Neural cell (in vitro differentiated cells): Measurements from ENCODE around the gene SRI. TPM values are rescaled to one million over a fixed set of nuclear protein-coding genes. Genes with fewer than 3 reads are reported as not detected.

Experiments
- H2AFZ ChIP-seq: fragments of 200-600, 300-800 bp; sonication (generic), shearing (Covaris generic); 2 replicates; pipeline ENCODE4 v1.6.0; 2014; ENCODE audit warnings: low read depth, mild to moderate bottlenecking, antibody characterized with exemption, low read length, moderate library complexity
- H3F3A ChIP-seq: fragments of 200-600 bp; shearing (Covaris generic); 2 replicates; pipeline ENCODE4 v1.6.1; 2016; ENCODE audit warnings: mild to moderate bottlenecking, moderate library complexity, mixed read lengths, antibody characterized with exemption, low read length; ENCODE audit not compliant: insufficient read depth, poor library complexity, severe bottlenecking
- H3K27ac ChIP-seq: fragments of 200-600, 300-800 bp; sonication (generic), shearing (Covaris generic); 2 replicates; pipeline ENCODE4 v1.5.1; 2014; ENCODE audit warnings: mild to moderate bottlenecking, low read length, moderate library complexity
- H3K27me3 ChIP-seq: fragments of 300-800, 200-600 bp; sonication (generic), shearing (Covaris generic); 2 replicates; pipeline ENCODE4 v1.6.0; 2014; ENCODE audit warnings: mild to moderate bottlenecking, low read depth, low read length, moderate library complexity; ENCODE audit not compliant: insufficient read depth
- H3K36me3 ChIP-seq: fragments of 300-800, 200-600 bp; sonication (generic), shearing (Covaris generic); 2 replicates; pipeline ENCODE4 v1.5.1; 2014; ENCODE audit warnings: mild to moderate bottlenecking, antibody characterized with exemption, low read length, moderate library complexity; ENCODE audit not compliant: insufficient read depth
- H3K4me2 ChIP-seq: fragments of 300-800, 200-600 bp; sonication (generic), shearing (Covaris generic); 2 replicates; pipeline ENCODE4 v1.6.0; 2014; ENCODE audit warnings: mild to moderate bottlenecking, low read length
- H3K4me3 ChIP-seq: fragments of 300-800, 200-600 bp; sonication (generic), shearing (Covaris generic); 2 replicates; pipeline ENCODE4 v1.5.1; 2014; ENCODE audit warnings: mild to moderate bottlenecking, low read length, moderate library complexity
- H3K79me2 ChIP-seq: fragments of 200-600 bp; shearing (Covaris generic); replicated peaks from 2 replicates; pipeline ENCODE4 v1.6.0; 2014; ENCODE audit warnings: mild to moderate bottlenecking, low read length, moderate library complexity; ENCODE audit not compliant: insufficient read depth
- H3K9ac ChIP-seq: fragments of 300-800, 200-600 bp; sonication (generic), shearing (Covaris generic); 2 replicates; pipeline ENCODE4 v1.6.1; 2016; ENCODE audit warnings: mild to moderate bottlenecking, low read length, mixed read lengths
- H3K9me2 ChIP-seq: fragments of 200-600 bp; shearing (Covaris generic); 2 replicates; pipeline ENCODE4 v1.6.1; 2016; ENCODE audit warnings: mild to moderate bottlenecking, low read length, mixed read lengths; ENCODE audit not compliant: insufficient read depth
- H3K9me3 ChIP-seq: fragments of 200-600, 300-800 bp; sonication (generic), shearing (Covaris generic); 2 replicates; pipeline ENCODE4 v1.6.1; 2016; ENCODE audit warnings: mild to moderate bottlenecking, mixed run types, low read length, moderate library complexity, mixed read lengths
- H4K20me1 ChIP-seq: fragments of 200-600 bp; shearing (Covaris generic); 2 replicates; pipeline ENCODE4 v1.6.1; 2016; ENCODE audit warnings: mild to moderate bottlenecking, mixed run types; ENCODE audit not compliant: insufficient read depth
- EP300 ChIP-seq: fragments of 450-650 bp; conservative IDR thresholded peaks from 2 replicates; pipeline ENCODE4 v1.6.1; 2014; ENCODE audit warnings: antibody characterized with exemption, mild to moderate bottlenecking, moderate library complexity; ENCODE audit not compliant: poor library complexity, severe bottlenecking
- EZH2 ChIP-seq: fragments of 200-600, 300-800 bp; shearing (Covaris generic), sonication (generic); IDR thresholded peaks from 2 replicates; pipeline ENCODE4 v1.6.1; 2014; ENCODE audit warnings: antibody characterized with exemption, low read length, borderline replicate concordance, mild to moderate bottlenecking; ENCODE audit not compliant: insufficient read depth, poor library complexity, severe bottlenecking
- MXI1 ChIP-seq: fragments of 450-650 bp; conservative IDR thresholded peaks from 2 replicates; pipeline ENCODE4 v1.6.1; 2014; ENCODE audit warnings: antibody characterized with exemption, mild to moderate bottlenecking; ENCODE audit not compliant: poor library complexity, severe bottlenecking
- POLR2AphosphoS5 ChIP-seq: IDR thresholded peaks from 2 replicates; pipeline ENCODE4 v1.6.1; 2012
- RAD21 ChIP-seq: fragments of 450-650 bp; conservative IDR thresholded peaks from 2 replicates; pipeline ENCODE4 v1.6.1; 2014; ENCODE audit warnings: antibody characterized with exemption, mild to moderate bottlenecking, moderate library complexity
- SMC3 ChIP-seq: fragments of 450-650 bp; conservative IDR thresholded peaks from 2 replicates; pipeline ENCODE4 v1.6.1; 2014; ENCODE audit warnings: antibody characterized with exemption, mild to moderate bottlenecking, moderate library complexity; ENCODE audit not compliant: poor library complexity
- TAF1 ChIP-seq: IDR thresholded peaks from 2 replicates; pipeline ENCODE4 v1.6.1; 2012; ENCODE audit warnings: low read depth
- polyA plus RNA-seq: library from polyadenylated mRNA; depleted of rRNA; stranded (reverse); fragments of >200 nt; gene quantifications from 2 replicates; pipeline ENCODE4 v1.2.3, GENCODE V29; 2014
- TF ChIP-seq, protein P1 (sequence below): fragments of 450-650 bp; IDR thresholded peaks from 2 replicates; pipeline ENCODE4 v1.5.1; 2014; ENCODE audit warnings: antibody characterized with exemption, mild to moderate bottlenecking, moderate library complexity; ENCODE audit not compliant: poor library complexity, severe bottlenecking
- TF ChIP-seq, protein P2 (sequence below): IDR thresholded peaks from 2 replicates; pipeline ENCODE4 v1.6.1; 2012; ENCODE audit warnings: borderline replicate concordance

The SRI gene
- polyA plus RNA-seq, 1 donor from 2014 or later, result 97.2 TPM

DNA sequence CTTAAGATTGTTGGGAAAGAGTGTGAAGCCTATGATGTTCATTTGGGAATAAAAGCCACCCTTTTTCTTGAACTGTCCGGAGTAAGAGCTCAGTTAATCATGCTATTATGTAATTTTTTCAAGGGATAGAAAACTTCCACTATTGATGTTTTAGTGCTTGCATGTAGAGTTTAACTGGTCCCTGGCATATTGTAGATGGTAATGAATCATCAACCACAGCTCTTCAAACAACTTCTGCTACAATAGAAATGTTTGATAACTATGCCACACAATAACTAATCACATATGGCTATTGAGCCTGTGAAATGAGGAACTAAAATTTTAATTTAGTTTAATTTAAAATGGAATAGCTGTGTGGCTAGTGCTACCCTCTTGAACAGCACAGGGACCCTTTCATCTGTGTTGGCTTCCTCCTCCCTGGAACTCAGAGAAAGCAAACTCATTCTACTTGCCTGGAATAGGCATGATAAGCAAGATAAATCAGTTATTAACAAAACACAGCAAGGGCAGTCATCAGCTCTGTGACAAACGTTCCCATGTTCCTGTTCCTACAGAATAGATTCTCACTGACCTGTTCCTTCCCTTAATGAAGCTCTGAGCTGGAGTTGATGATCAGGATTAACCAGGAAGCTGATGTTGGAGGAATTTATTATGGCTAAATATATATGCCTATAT lies 4.9 kb upstream of the SRI start:
- no peaks in the 10 kb centered on the region for H3F3A ChIP-seq
- no peak overlapping the region for H2AFZ ChIP-seq
- no peak overlapping the region for H3K27ac ChIP-seq
- no peak overlapping the region for H3K9ac ChIP-seq
- no peaks in the 10 kb centered on the region for H4K20me1 ChIP-seq
- no peaks in the 10 kb centered on the region for H3K9me2 ChIP-seq
- no peak overlapping the region for H3K4me3 ChIP-seq
- TF ChIP-seq, protein P1, sequence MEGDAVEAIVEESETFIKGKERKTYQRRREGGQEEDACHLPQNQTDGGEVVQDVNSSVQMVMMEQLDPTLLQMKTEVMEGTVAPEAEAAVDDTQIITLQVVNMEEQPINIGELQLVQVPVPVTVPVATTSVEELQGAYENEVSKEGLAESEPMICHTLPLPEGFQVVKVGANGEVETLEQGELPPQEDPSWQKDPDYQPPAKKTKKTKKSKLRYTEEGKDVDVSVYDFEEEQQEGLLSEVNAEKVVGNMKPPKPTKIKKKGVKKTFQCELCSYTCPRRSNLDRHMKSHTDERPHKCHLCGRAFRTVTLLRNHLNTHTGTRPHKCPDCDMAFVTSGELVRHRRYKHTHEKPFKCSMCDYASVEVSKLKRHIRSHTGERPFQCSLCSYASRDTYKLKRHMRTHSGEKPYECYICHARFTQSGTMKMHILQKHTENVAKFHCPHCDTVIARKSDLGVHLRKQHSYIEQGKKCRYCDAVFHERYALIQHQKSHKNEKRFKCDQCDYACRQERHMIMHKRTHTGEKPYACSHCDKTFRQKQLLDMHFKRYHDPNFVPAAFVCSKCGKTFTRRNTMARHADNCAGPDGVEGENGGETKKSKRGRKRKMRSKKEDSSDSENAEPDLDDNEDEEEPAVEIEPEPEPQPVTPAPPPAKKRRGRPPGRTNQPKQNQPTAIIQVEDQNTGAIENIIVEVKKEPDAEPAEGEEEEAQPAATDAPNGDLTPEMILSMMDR, result no peak
- TF ChIP-seq EP300, result no peak
- no peak for TF ChIP-seq SMC3
- TF ChIP-seq RAD21, result no peak
- TF ChIP-seq MXI1, result no peak
- TF ChIP-seq TAF1, result no peak
- no peak for TF ChIP-seq EZH2
- no peak for TF ChIP-seq POLR2AphosphoS5
- no peaks in the 10 kb centered on the region for H3K36me3 ChIP-seq
- H3K4me2 ChIP-seq, result no peak overlapping the region
- no peaks in the 10 kb centered on the region for H3K9me3 ChIP-seq
- H3K27me3 ChIP-seq, result no peaks in the 10 kb centered on the region
- no peaks in the 10 kb centered on the region for H3K79me2 ChIP-seq

DNA sequence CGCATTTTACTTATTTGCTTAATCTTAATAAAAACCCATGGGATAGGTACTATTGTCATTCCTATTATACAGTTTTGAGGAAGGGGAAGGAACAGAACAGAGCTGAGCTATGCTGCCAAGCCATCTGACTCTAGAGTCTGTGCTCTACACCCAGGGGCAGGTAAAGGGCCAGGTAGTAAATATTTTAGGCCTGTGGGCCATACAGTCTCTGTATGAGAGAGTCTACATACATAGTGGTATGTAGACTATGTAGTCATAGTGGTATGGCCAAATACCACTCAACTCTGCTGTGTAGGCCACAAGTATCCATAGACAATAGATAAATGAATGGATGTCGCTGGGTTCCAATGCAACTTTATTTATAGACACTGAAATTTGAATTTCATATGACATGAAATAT lies 3.4 kb upstream of the SRI start:
- Histone ChIP-seq H3K9me3 (no peaks in the 10 kb centered on the region), H3K4me2 (no peak overlapping the region), H3K9ac (no peak overlapping the region), H3K9me2 (no peaks in the 10 kb centered on the region), H3K27me3 (no peaks in the 10 kb centered on the region), H3K4me3 (no peak overlapping the region), H3K79me2 (peaks cover 9% of the 10 kb centered on the region), H4K20me1 (no peaks in the 10 kb centered on the region), H3F3A (no peaks in the 10 kb centered on the region), H3K27ac (no peak overlapping the region), H3K36me3 (no peaks in the 10 kb centered on the region), H2AFZ (no peak overlapping the region)
- TF ChIP-seq, protein P1, result no peak
- TF ChIP-seq MXI1 (no peak), RAD21 (no peak), SMC3 (no peak), POLR2AphosphoS5 (no peak), EP300 (no peak), TAF1 (no peak), EZH2 (no peak)
- TF ChIP-seq, protein P2, sequence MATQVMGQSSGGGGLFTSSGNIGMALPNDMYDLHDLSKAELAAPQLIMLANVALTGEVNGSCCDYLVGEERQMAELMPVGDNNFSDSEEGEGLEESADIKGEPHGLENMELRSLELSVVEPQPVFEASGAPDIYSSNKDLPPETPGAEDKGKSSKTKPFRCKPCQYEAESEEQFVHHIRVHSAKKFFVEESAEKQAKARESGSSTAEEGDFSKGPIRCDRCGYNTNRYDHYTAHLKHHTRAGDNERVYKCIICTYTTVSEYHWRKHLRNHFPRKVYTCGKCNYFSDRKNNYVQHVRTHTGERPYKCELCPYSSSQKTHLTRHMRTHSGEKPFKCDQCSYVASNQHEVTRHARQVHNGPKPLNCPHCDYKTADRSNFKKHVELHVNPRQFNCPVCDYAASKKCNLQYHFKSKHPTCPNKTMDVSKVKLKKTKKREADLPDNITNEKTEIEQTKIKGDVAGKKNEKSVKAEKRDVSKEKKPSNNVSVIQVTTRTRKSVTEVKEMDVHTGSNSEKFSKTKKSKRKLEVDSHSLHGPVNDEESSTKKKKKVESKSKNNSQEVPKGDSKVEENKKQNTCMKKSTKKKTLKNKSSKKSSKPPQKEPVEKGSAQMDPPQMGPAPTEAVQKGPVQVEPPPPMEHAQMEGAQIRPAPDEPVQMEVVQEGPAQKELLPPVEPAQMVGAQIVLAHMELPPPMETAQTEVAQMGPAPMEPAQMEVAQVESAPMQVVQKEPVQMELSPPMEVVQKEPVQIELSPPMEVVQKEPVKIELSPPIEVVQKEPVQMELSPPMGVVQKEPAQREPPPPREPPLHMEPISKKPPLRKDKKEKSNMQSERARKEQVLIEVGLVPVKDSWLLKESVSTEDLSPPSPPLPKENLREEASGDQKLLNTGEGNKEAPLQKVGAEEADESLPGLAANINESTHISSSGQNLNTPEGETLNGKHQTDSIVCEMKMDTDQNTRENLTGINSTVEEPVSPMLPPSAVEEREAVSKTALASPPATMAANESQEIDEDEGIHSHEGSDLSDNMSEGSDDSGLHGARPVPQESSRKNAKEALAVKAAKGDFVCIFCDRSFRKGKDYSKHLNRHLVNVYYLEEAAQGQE, result no peak
